GM12874 (cell line): ENCODE results near the gene TEC.
A peak's percentile ranks its signal among the peaks of the same experiment; 100 is the strongest.

Experiments
- CTCF ChIP-seq: IDR thresholded peaks from 2 replicates; pipeline ENCODE4 v1.5.1; 2011; ENCODE audit warnings: low read depth, mild to moderate bottlenecking, control low read depth, low read length, moderate library complexity; ENCODE audit not compliant: insufficient read depth

TEC gene

GRCh38 chr4:48299560-48299959, 29.9 kb upstream of the TEC start:
- no peak for TF ChIP-seq CTCF

GRCh38 chr4:48297256-48297846, 27.7 kb upstream of the TEC start:
- TF ChIP-seq CTCF = no peak

GRCh38 chr4:48296365-48296764, 26.7 kb upstream of the TEC start:
- TF ChIP-seq CTCF = 0 out of 2 replicates have a peak, but pooled peaks have one; percentile 5

GRCh38 chr4:48295116-48295515, 25.5 kb upstream of the TEC start:
- no peak for TF ChIP-seq CTCF

- peak; percentile 70 for TF ChIP-seq CTCF
Observed at GRCh38 chr4:48290146-48290772, 20.6 kb upstream of the TEC start.

- TF ChIP-seq CTCF = no peak
Observed at GRCh38 chr4:48275686-48276085, 6.0 kb upstream of the TEC start.

GRCh38 chr4:48275247-48275646, 5.6 kb upstream of the TEC start:
- TF ChIP-seq CTCF = peak; percentile 71
